Esophagus (tissue), 2 donors: ENCODE results near the gene FBXL4. TPM values are rescaled to one million over a fixed set of nuclear protein-coding genes. Genes with fewer than 3 reads are reported as not detected.
A peak's percentile ranks its signal among the peaks of the same experiment; 100 is the strongest.

Experiments used
- H3K27ac ChIP-seq, 2 donors: one replicate each; pipeline ENCODE4 v1.5.1; 2013; ENCODE audit warnings: low read depth in 2 of 2, mild to moderate bottlenecking in 2 of 2, inconsistent platforms in 1 of 2, low read length in 1 of 2, moderate library complexity in 1 of 2
- H3K27me3 ChIP-seq, 2 donors: one replicate each; pipeline ENCODE4 v1.6.1; 2013; ENCODE audit warnings: low read length in 2 of 2, control low read depth in 1 of 2, mild to moderate bottlenecking in 1 of 2; ENCODE audit not compliant: insufficient read depth in 2 of 2, control insufficient read depth in 1 of 2
- H3K36me3 ChIP-seq, 2 donors: one replicate each; pipeline ENCODE4 v1.6.1; 2013; ENCODE audit warnings: low read length in 1 of 2; ENCODE audit not compliant: control insufficient read depth in 2 of 2, insufficient read depth in 2 of 2
- H3K4me1 ChIP-seq, 2 donors: one replicate each; pipeline ENCODE4 v1.6.1; 2013; ENCODE audit warnings: low read length in 1 of 2; ENCODE audit not compliant: control insufficient read depth in 2 of 2, insufficient read depth in 2 of 2
- H3K4me3 ChIP-seq, 2 donors: one replicate each; pipeline ENCODE4 v1.5.1; 2013; ENCODE audit warnings: low read length in 2 of 2, mild to moderate bottlenecking in 2 of 2, low read depth in 1 of 2, moderate library complexity in 1 of 2
- H3K9me3 ChIP-seq, 2 donors: one replicate each; pipeline ENCODE4 v1.6.1; 2013; ENCODE audit warnings: mild to moderate bottlenecking in 2 of 2, low read depth in 1 of 2, low read length in 1 of 2, moderate library complexity in 1 of 2; ENCODE audit not compliant: control insufficient read depth in 2 of 2, insufficient read depth in 1 of 2
- WGBS, 2 donors: extraction: QIAGEN DNeasy Blood & Tissue Kit; methylation state at CpG; one replicate each; pipeline ENCODE4 v1.1.7; 2013; 5-methylcytosine and 5-hydroxymethylcytosine counted together
- polyA plus RNA-seq, 2 donors: library from polyadenylated mRNA; stranded (reverse); fragments of 200-250 nt; gene quantifications; one replicate each; pipeline ENCODE4 v1.2.3, GENCODE V29; 2013
- donor health status: healthy with polysubstance abuse.
- donor health status: Bipolar disorder and iron deficiency.

The FBXL4 gene
- polyA plus RNA-seq, 2 donors, result 2.4 to 2.9 TPM

DNA sequence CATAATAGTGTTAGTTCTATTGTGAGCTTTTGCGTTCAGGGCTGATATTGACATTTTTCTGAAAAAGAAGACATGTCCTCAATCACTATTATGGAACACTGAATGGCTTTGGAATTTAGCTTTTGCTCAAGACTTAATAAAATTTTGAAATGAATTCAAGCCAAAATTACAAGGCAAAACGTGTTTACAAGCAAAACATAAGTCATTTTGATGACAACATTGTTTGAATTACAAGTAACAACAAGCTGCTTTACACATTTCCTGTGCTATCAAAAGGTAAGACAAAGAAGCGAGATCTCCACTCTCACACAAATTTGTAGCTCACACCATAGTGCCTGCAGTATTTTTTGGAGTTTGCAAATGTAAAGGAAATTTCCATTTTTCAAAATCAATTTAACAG lies 75.9 kb downstream of the FBXL4 start:
- Histone ChIP-seq H3K4me1 (no peaks in the 10 kb centered on the region), H3K4me3 (no peak overlapping the region), H3K36me3 (no peaks in the 10 kb centered on the region), H3K27ac (no peak overlapping the region), H3K27me3 (no peaks in the 10 kb centered on the region), H3K9me3 (no peaks in the 10 kb centered on the region)
- WGBS, 2 donors, result 70 to 73% methylated on average over 3 of the region's 3 CpGs

DNA sequence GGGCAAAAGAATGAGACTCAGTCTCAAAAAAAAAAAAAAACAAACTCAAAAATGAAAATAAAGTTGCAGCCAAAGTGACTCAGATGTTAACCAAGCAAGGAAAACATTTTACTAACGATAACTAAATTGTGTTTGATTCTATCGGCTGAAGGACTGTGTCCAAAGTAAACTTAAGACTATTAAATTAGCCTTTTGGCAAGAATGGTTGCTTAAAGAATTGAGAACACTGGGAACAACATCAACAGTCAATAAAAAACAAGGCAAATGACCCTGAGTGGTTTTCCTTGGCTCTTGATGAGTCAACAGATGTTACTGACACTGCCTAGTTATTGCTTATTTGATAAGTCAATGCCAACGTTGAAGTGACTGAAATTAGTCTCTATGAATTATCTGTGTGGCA lies 76.7 kb downstream of the FBXL4 start:
- Histone ChIP-seq H3K9me3 (no peaks in the 10 kb centered on the region), H3K4me1 (no peaks in the 10 kb centered on the region), H3K4me3 (no peak overlapping the region), H3K36me3 (no peaks in the 10 kb centered on the region), H3K27me3 (no peaks in the 10 kb centered on the region), H3K27ac (no peak overlapping the region)
- WGBS, 2 donors, result 46 to 52% methylated on average over 3 of the region's 3 CpGs

DNA sequence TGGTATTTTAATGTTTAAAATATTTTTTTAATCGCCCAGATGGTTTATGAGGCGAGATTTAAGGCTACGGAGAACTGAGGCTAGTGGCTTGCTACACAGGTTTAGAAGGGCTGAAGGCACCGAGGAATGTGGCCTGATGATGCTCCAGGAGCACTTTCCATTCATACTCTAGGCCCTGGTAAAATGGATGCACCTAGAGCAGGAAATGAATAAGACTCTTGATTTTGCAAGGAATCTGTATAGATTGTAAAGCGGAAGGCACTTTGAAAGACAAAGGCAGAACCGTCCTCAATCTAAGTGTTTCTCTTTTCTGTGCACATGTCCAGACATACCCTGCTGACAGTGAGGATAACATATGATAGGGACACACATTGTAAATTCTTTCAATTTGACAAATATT lies 83.2 kb downstream of the FBXL4 start:
- Histone ChIP-seq H3K36me3 (no peaks in the 10 kb centered on the region), H3K4me3 (no peak overlapping the region)
- WGBS, 2 donors, result 95 to 96% methylated on average over 6 of the region's 6 CpGs

DNA sequence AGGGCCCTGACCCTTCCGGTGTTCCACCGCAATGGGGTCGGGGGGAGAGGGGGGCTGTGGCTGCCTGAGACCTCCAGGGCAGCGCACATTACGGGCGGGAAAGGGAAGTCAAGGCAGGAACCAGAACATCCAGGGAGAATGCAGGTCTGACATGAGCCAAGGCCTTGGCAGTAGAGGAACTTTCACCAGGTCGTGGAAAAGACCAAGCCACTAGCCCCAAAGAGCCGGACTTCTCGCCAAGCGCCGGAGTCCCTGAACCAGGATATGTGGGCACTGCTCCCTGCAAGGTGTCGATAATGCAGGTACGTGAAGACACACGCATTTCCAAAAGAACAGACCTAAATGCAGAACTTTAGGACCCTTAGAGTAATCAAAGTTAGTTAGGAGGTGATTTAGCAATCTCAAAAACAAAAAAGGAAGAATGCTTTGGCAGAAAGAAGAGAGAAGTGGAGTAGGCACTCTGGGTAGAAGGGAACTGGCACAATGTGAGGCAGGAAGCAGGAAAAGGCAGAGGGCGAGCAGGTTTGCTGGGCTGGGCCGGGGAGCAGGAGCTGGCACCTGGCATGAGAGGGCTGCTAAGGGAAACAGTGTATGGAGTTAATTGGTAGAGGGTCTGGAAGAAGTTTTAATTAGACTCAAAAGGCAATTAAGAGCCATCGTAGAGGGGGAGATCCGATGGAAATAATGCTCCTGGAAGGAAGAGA lies 99.1 kb downstream of the FBXL4 start:
- H3K27ac ChIP-seq, result no peak overlapping the region
- no peaks in the 10 kb centered on the region for H3K36me3 ChIP-seq
- peaks cover 5 to 12% of the 10 kb centered on the region in 2 donors for H3K4me1 ChIP-seq
- H3K9me3 ChIP-seq, result no peaks in the 10 kb centered on the region
- H3K4me3 ChIP-seq, result no peak overlapping the region
- peaks cover 6 to 15% of the 10 kb centered on the region in 2 donors for H3K27me3 ChIP-seq
- 56 to 61% methylated on average over 18 of the region's 18 CpGs for WGBS, 2 donors

More for the DNA sequence above, 83.2 kb downstream of the FBXL4 start:
- H3K27me3 ChIP-seq, result no peaks in the 10 kb centered on the region
- no peaks in the 10 kb centered on the region for H3K4me1 ChIP-seq
- H3K9me3 ChIP-seq, result no peaks in the 10 kb centered on the region
- H3K27ac ChIP-seq, result no peak overlapping the region

DNA sequence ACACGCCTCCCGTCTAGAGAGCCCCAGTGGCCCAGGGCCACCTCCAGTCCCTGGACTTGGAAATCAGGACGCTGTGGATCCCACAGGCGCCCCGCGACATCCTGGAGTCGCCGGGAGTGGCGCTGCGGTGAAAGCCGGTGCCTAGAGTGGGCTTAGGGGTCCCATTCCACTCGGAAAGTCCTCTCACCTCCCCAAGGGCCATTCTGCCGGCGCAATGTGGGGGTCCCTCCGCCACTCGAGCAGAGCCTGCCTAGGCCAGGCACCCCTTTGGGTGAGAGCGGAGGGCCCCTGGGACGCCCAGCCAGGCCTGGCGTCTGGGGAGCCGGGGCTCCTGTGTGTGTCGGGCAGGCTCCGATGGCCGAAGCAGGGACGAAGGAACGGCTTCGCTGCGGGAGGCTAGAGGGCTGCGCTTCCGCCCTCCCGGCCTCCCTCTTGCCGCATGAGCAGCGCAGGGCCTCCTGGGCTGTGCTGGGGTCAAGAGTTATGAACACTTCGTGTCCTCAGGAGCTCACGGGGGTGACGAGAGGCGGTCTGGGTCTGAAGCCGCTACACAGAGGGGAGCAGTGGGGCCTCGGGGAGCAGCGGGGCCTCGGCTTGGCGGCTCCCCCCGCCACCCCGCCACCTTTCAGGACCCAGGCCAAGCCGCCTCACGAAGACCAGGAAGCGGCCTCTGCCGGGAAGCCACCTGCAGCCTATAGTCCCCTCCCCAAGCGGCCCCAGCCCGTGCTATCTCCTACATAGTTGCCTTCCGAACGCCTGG lies 99.8 kb downstream of the FBXL4 start:
- Histone ChIP-seq H3K27ac (no peak overlapping the region), H3K4me1 (peaks cover 5 to 12% of the 10 kb centered on the region in 2 donors), H3K36me3 (no peaks in the 10 kb centered on the region), H3K4me3 (no peak overlapping the region), H3K9me3 (no peaks in the 10 kb centered on the region), H3K27me3 (peaks cover 6 to 22% of the 10 kb centered on the region in 2 donors)
- 5 to 10% methylated on average over 42 to 51 of the region's 51 CpGs for WGBS, 2 donors

DNA sequence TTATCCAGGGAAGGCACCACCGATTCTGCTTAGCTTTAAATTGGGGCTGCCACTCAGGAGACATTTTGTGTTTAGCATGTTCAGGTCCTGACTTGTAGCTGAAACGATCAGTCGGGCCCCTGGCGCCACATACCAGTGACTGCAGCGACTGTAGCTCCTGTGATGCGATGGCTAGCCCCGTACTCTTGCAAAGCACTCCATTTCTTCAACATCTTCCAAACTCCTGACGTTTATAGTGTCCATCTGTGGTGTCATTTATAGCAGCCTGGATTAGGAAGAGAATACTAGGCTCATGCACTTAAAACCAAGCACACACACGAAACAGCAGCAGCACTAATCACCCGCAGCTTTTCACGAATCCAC lies 100.3 kb downstream of the FBXL4 start:
- Histone ChIP-seq H3K9me3 (no peaks in the 10 kb centered on the region), H3K4me1 (peaks cover 5 to 12% of the 10 kb centered on the region in 2 donors)
- 23 to 25% methylated on average over 11 of the region's 11 CpGs for WGBS, 2 donors

DNA sequence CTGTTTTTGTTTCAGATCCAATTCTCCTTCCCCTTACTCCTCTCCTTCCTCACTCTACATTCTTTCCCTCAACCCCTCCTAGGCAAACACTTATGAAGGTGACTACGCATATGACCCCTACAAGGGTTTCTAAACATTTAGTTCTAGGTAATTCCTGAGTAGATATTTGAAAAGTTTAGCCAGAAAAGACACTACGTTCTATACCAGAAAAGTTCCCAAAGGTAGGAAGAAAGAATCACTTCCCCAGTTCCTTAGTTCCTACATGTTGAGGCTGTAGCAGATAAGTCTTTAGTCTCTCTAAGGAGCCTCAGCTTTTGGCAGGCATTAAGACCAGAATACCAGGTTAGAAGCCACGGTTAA lies 101.7 kb downstream of the FBXL4 start:
- Histone ChIP-seq H3K4me1 (peaks cover 5 to 12% of the 10 kb centered on the region in 2 donors), H3K27ac (no peak overlapping the region), H3K36me3 (no peaks in the 10 kb centered on the region), H3K4me3 (no peak overlapping the region), H3K9me3 (no peaks in the 10 kb centered on the region), H3K27me3 (peaks cover 6 to 26% of the 10 kb centered on the region in 2 donors)
- WGBS, 2 donors, result 56 to 58% methylated on average over 3 of the region's 3 CpGs

More for the DNA sequence above, 100.3 kb downstream of the FBXL4 start:
- no peak overlapping the region for H3K27ac ChIP-seq
- H3K36me3 ChIP-seq, result no peaks in the 10 kb centered on the region
- peaks cover 6 to 25% of the 10 kb centered on the region in 2 donors for H3K27me3 ChIP-seq
- no peak overlapping the region for H3K4me3 ChIP-seq

DNA sequence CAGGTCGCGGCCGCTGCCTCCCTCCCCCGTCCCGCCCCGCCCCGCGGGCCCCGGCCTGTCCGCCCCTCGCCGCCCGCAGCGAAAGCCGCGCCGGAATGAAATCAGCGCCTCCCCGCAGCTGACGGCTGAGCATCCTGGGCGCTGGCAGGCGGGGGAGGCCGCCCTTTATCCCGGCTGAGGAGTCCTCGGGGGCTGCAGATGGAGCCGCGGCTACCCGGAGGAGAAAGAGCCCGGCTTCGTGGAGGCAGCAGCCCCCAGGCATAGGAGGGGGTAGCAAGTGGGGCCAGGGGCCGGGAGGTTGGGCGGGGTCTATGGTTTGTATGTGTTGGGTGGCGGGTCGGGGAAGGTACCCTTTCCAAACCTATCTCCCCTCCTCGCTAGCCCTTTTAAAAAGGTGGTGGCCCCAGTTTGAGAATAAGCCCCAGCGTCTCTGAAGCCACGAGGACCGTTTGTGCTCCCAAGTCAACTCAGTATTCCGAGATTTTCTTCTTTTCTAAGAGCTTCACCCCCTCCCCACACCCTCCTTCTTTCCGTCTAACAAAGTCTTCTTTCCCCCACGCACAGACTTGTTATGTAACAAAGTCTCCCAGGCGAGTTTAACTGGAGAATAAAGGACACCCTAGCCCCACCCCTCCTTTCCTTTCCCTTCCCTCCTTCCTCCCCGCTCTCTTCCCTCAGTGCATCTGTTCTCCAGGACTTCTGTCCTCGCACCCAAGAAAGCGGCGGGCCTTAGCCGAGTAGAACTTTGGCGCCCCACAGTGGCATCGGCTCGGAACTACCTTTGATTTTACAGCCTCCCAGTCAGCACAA lies 102.3 kb downstream of the FBXL4 start:
- no peaks in the 10 kb centered on the region for H3K36me3 ChIP-seq
- H3K4me3 ChIP-seq, result peak overlapping the region in 1 of 2 donors; percentile 35
- WGBS, 2 donors, result 1 to 3% methylated on average over 50 of the region's 50 CpGs
- no peak overlapping the region for H3K27ac ChIP-seq
- peaks cover 5 to 12% of the 10 kb centered on the region in 2 donors for H3K4me1 ChIP-seq
- no peaks in the 10 kb centered on the region for H3K9me3 ChIP-seq
- H3K27me3 ChIP-seq, result peaks cover 6 to 28% of the 10 kb centered on the region in 2 donors
